ENCODE data around the gene EDARADD. TPM values are rescaled to one million over a fixed set of nuclear protein-coding genes. Genes with fewer than 3 reads are reported as not detected.

The EDARADD gene
- total and polyA plus RNA-seq, 2 of the 8 experiments (the other 6 are each of a cell fraction or from before 2014, with no cell fraction given), result 3.4 to 6.1 TPM

DNA sequence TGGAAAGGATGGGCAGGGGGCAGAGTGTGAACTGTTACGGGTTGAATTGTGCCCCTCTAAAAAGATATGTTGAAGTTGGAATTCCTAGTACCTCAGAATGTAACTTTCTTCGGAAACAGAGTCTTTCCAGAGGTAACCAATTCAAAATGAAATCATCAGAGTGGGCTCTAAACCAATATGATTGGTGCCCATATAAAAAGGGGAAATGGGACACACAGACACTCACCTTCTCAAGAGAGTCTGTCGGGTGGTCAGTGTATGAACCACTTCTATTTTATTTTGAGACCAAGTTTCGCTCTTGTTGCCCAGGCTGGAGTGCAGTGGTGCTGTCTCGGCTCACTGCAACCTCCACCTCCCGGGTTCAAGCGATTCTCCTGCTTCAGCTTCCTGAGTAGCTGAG is 7.6 kb downstream of the EDARADD start (continued):
- no peak for TF ChIP-seq KDM1A (IDR thresholded peaks at IDR 0.05; ENCODE audit: borderline replicate concordance, low read length)
- no peak for TF ChIP-seq SIX5 (IDR thresholded peaks at IDR 0.05; ENCODE audit: low read depth, low read length)
- TF ChIP-seq POU5F1 (IDR thresholded peaks at IDR 0.05; ENCODE audit: low read depth, low read length), result no peak
- no peak for TF ChIP-seq MAFK (IDR thresholded peaks at IDR 0.05; ENCODE audit: low read depth, low read length)
